Measurements from ENCODE around the gene GLDC. TPM values are rescaled to one million over a fixed set of nuclear protein-coding genes. Genes with fewer than 3 reads are reported as not detected.

GLDC gene
- total RNA-seq, 1 donor from 2014 or later = 8.9 TPM

DNA sequence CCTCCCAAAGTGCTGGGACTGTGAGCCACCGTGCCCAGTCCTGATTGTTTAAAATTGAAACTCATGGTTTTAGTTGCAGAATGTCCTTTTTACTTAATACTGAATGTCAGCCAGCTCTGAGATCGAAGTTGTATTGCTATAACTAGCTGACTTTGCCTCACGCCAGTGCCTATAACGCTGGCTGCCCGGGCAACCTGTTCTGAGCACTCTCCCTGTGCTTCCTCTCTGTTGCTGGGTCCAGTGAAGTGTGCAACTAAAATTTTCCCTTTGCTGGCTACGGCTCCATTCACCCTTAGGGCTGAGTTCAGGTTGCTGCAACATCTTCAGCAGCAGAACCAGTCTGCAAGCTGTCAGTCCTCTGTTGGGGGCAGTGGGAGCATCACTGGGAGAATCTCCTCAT, 65.9 kb downstream of the GLDC start:
- no peaks in the 10 kb centered on the region for H3K27me3 ChIP-seq (ENCODE audit: insufficient read depth, low read length)
- H3K4me2 ChIP-seq (ENCODE audit: low read length) = no peak overlapping the region
- no peaks in the 10 kb centered on the region for H4K20me1 ChIP-seq (ENCODE audit: insufficient read depth, low read length)
- H3K4me1 Mint-ChIP-seq (ENCODE audit: low read depth, unreplicated experiment) = no peaks in the 10 kb centered on the region
- peaks cover 4% of the 10 kb centered on the region for H3K27me3 Mint-ChIP-seq (ENCODE audit: low read depth, unreplicated experiment)
- no peak overlapping the region for H2AFZ ChIP-seq (ENCODE audit: low read depth, low read length)
- DNase-seq (ENCODE audit: low read depth) (no peak), FAIRE-seq (no peak)
- H3K27ac ChIP-seq (ENCODE audit: low read depth, low read length) = no peak overlapping the region
- H3K36me3 ChIP-seq (ENCODE audit: insufficient read depth, low read length) = no peaks in the 10 kb centered on the region
- no peaks in the 10 kb centered on the region for H3K4me1 ChIP-seq (ENCODE audit: insufficient read depth, low read length)
- H3K79me2 ChIP-seq (ENCODE audit: insufficient read depth, low read length) = no peaks in the 10 kb centered on the region
- H3K9me3 Mint-ChIP-seq (ENCODE audit: unreplicated experiment) = no peaks in the 10 kb centered on the region
- H3K9ac ChIP-seq (ENCODE audit: low read length) = no peak overlapping the region
- no peaks in the 10 kb centered on the region for H3K9me3 ChIP-seq (ENCODE audit: insufficient read depth, low read depth, low read length)
- no peak for TF ChIP-seq EZH2 (IDR thresholded peaks at IDR 0.05; ENCODE audit: insufficient read depth, low read length)
- TF ChIP-seq, protein P1, sequence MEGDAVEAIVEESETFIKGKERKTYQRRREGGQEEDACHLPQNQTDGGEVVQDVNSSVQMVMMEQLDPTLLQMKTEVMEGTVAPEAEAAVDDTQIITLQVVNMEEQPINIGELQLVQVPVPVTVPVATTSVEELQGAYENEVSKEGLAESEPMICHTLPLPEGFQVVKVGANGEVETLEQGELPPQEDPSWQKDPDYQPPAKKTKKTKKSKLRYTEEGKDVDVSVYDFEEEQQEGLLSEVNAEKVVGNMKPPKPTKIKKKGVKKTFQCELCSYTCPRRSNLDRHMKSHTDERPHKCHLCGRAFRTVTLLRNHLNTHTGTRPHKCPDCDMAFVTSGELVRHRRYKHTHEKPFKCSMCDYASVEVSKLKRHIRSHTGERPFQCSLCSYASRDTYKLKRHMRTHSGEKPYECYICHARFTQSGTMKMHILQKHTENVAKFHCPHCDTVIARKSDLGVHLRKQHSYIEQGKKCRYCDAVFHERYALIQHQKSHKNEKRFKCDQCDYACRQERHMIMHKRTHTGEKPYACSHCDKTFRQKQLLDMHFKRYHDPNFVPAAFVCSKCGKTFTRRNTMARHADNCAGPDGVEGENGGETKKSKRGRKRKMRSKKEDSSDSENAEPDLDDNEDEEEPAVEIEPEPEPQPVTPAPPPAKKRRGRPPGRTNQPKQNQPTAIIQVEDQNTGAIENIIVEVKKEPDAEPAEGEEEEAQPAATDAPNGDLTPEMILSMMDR (IDR thresholded peaks at IDR 0.05; ENCODE audit: insufficient read depth, low read depth, low read length) = no peak
- no peak overlapping the region for H3K4me3 ChIP-seq (ENCODE audit: insufficient read depth, low read depth, low read length)
- no peaks in the 10 kb centered on the region for H3K36me3 Mint-ChIP-seq (ENCODE audit: low read depth, unreplicated experiment)
- no peak overlapping the region for H3K27ac Mint-ChIP-seq (ENCODE audit: unreplicated experiment)
- no peak overlapping the region for H3K4me3 Mint-ChIP-seq (ENCODE audit: unreplicated experiment)

DNA sequence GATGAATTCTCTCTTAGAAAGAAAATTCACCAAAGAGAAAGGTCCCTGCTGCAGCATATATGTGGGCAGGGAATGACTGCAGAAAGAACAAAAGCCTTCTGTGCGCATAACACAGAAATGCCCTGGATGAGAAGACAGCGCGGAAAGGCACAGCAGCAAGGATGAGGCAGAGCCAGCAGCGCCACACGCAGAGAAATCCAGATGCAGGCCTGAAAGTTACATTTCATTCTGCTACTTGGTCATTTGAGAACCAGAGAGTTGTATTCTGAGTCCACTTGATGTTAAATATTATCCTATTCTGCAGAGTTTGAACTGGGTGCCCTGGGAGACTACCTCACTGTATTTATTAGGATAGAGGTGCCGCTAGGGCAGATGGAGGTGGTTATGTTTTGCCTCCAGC, 68.5 kb downstream of the GLDC start:
- TF ChIP-seq, protein P1 (IDR thresholded peaks at IDR 0.05; ENCODE audit: insufficient read depth, low read depth, low read length) = no peak
- no peak for TF ChIP-seq EZH2 (IDR thresholded peaks at IDR 0.05; ENCODE audit: insufficient read depth, low read length)
- no peaks in the 10 kb centered on the region for H3K4me1 Mint-ChIP-seq (ENCODE audit: low read depth, unreplicated experiment)
- Histone ChIP-seq H2AFZ (ENCODE audit: low read depth, low read length) (no peak overlapping the region), H3K4me1 (ENCODE audit: insufficient read depth, low read length) (no peaks in the 10 kb centered on the region), H3K9me3 (ENCODE audit: insufficient read depth, low read depth, low read length) (no peaks in the 10 kb centered on the region), H3K79me2 (ENCODE audit: insufficient read depth, low read length) (no peaks in the 10 kb centered on the region), H3K9ac (ENCODE audit: low read length) (no peak overlapping the region), H3K27ac (ENCODE audit: low read depth, low read length) (no peak overlapping the region), H4K20me1 (ENCODE audit: insufficient read depth, low read length) (no peaks in the 10 kb centered on the region), H3K4me2 (ENCODE audit: low read length) (no peak overlapping the region), H3K4me3 (ENCODE audit: insufficient read depth, low read depth, low read length) (no peak overlapping the region), H3K27me3 (ENCODE audit: insufficient read depth, low read length) (no peaks in the 10 kb centered on the region), H3K36me3 (ENCODE audit: insufficient read depth, low read length) (no peaks in the 10 kb centered on the region)
- H3K27me3 Mint-ChIP-seq (ENCODE audit: low read depth, unreplicated experiment) = peaks cover 4% of the 10 kb centered on the region
- no peak for DNase-seq (ENCODE audit: low read depth)
- H3K36me3 Mint-ChIP-seq (ENCODE audit: low read depth, unreplicated experiment) = no peaks in the 10 kb centered on the region
- no peak for FAIRE-seq
- H3K9me3 Mint-ChIP-seq (ENCODE audit: unreplicated experiment) = no peaks in the 10 kb centered on the region
- H3K27ac Mint-ChIP-seq (ENCODE audit: unreplicated experiment) = no peak overlapping the region
- no peak overlapping the region for H3K4me3 Mint-ChIP-seq (ENCODE audit: unreplicated experiment)

DNA sequence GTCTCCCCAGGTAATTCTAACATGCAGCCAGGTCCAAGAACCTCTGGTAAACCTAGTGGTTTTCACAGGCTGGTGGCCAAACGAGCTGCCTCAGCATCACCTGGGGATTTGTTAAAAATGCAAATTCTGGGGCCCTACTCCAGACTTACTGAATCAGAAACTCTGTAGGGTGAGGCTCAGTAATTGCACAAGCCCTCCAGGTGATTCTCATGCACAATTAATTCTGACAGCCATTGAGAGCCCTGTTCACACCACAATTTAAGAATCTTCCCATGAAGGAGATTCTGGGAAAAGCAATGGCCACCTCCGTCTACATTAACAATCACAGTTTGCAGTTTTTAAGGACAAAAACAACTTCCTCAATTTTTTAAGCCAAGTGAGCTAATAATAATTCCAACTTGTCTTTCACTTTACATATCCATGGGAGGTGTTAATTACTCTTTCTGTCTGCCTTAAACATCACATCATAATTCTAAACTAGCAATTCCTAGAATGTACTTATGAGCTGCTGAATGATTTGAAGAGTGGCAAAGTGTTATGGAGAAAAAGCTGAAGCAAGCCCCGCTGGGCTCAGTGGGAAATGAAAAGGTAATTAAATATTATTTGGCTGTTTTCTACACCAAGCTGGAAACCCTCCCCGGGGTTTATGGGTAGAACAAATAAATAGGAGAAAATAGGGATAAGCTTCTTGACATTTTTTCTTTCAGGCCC, 70.0 kb downstream of the GLDC start:
- TF ChIP-seq, protein P1 (IDR thresholded peaks at IDR 0.05; ENCODE audit: insufficient read depth, low read depth, low read length) = no peak
- no peak for TF ChIP-seq EZH2 (IDR thresholded peaks at IDR 0.05; ENCODE audit: insufficient read depth, low read length)
- Mint-ChIP-seq H3K27ac (ENCODE audit: unreplicated experiment) (no peak overlapping the region), H3K4me3 (ENCODE audit: unreplicated experiment) (no peak overlapping the region), H3K9me3 (ENCODE audit: unreplicated experiment) (no peaks in the 10 kb centered on the region), H3K36me3 (ENCODE audit: low read depth, unreplicated experiment) (no peaks in the 10 kb centered on the region), H3K4me1 (ENCODE audit: low read depth, unreplicated experiment) (no peaks in the 10 kb centered on the region), H3K27me3 (ENCODE audit: low read depth, unreplicated experiment) (peaks cover 4% of the 10 kb centered on the region)
- Histone ChIP-seq H2AFZ (ENCODE audit: low read depth, low read length) (no peak overlapping the region), H3K27ac (ENCODE audit: low read depth, low read length) (no peak overlapping the region), H3K4me3 (ENCODE audit: insufficient read depth, low read depth, low read length) (no peak overlapping the region), H3K4me1 (ENCODE audit: insufficient read depth, low read length) (no peaks in the 10 kb centered on the region), H3K27me3 (ENCODE audit: insufficient read depth, low read length) (no peaks in the 10 kb centered on the region), H3K4me2 (ENCODE audit: low read length) (no peak overlapping the region), H4K20me1 (ENCODE audit: insufficient read depth, low read length) (no peaks in the 10 kb centered on the region), H3K79me2 (ENCODE audit: insufficient read depth, low read length) (no peaks in the 10 kb centered on the region), H3K9me3 (ENCODE audit: insufficient read depth, low read depth, low read length) (no peaks in the 10 kb centered on the region), H3K9ac (ENCODE audit: low read length) (no peak overlapping the region), H3K36me3 (ENCODE audit: insufficient read depth, low read length) (no peaks in the 10 kb centered on the region)
- FAIRE-seq (no peak), DNase-seq (ENCODE audit: low read depth) (no peak)
